ENCODE results near the gene STX1A.
"Not testable (repeated sequence)": the region's sequence is repeated elsewhere in the genome, so short reads cannot be mapped to it uniquely, and the experiment has no call there.

STX1A gene

DNA sequence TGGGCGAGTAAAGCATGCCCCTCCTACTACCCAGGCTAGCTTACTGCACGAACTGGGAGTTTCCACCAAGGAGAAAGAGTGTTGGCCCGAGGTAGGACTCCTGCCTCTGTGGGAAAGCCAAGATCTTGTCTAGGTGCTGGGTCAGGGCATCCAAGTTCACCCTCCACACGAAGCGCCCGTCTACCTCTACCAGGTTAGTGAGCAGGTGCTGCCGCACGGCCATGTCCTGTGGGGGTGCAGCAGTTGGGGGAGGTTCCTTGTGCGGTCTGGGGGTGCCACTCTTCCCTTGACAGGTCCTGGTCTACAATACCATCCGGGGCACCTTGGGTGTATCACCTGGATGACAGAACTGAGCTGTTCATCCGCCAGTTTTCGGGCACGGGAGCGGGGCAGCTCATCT is 17.4 kb upstream of the STX1A start:
- no peak for DNase-seq

DNA sequence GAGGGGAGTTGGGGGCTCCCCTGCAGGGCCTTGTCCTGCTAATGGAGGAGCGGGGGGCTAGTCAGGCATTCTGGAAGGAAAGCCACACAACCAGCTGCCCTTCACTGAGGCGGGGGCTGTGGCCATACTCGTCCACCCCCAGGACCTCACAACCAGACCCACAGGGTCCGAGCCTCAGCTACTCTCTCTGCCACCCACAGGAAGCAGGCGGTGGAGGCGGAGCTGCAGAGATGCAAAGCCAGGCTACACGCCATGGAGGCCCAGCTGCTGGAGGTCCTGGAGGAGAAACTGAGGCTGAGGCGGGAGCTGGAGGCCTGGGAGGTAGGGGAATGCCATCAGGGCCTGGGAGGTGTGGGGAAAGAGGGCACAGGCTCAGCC is 16.0 kb upstream of the STX1A start:
- no peak for DNase-seq

DNA sequence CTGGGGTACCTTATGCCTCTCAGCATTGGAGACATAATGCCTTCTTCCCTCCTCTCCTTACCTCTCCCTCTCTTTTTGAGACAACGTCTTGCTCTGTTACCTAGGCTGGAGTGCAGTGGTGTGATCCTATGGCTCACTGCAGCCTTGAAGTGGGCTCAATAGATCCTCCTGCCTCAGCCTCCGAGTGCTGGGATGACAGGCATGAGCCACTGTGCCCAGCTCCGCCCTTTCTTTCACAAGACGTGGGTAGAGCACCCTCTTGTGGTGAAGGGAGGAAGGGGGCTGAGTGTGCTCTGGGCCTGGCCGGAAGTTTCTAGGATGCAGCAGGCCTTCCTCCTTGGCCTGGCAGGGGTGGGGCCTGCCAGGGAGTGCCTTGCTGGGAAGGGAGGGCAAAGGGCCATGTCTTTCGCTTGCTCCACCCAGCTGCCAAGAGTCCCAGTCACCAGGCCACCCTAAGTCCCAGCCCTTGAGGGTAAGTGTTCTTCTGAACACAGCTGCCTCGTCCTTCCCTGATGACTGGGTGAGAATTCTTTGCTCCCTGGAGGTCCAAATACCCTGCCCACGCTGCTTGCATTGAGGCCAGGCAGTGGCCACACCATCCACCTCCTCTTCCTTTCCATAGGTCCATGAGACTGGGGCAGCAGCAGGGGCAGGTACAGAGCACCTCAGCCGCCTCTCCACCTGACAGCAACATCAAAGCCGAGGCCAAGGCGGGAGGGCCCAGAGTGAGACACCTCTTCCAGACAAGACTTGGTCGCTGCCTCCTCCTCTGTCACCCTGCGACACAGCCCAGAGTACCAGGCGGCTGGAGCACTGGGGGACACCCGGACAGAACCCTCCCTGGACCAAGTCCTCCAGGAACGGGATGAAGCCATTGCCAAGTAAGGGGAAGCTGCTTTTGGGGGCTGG is 15.4 kb upstream of the STX1A start:
- peak in 19 of 51 donors; percentile 7 to 41 (median 18) for DNase-seq

GRCh38 chr7:73732397-73732796 is 12.9 kb upstream of the STX1A start:
- no peak for DNase-seq

DNA sequence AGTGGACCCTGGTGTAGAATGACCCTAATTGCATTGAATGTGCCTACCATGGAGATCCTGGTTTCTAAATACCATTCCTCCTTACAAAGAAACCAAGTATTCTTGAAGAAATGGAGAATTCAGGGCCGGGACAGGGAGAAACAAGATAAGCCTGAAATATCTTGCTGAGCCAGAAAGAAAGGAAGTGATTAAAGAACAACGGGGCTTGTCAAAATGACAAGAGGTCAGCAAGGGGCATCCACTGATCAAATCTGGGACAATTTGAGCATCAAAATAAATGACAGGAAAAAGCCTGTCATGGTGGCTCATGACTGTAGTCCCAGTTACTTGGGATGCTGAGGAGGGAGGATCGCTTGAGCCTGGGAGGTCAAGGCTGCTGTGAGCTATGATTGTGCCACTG is 11.0 kb upstream of the STX1A start:
- no peak for DNase-seq

DNA sequence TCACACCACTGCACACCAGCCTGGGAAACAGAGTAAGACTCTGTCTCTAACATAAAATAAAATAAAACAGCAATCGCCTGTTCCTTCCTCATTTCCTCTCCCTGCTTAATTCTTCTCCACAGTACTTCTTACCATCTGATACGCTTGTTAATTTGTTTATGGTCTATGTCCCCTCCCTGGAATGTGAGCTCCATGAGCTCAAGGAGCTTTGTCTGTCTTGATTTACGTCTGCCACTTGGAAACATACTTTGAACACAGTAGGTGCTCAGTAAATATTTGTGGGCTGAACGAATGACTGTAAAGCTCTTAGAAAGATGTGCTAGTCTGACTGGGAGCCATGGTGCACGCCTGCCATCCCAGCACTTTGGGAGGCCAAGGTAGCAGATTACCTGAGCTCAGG is 9.1 kb upstream of the STX1A start:
- DNase-seq = no peak

- DNase-seq = no peak
Observed at GRCh38 chr7:73727952-73728351, 8.5 kb upstream of the STX1A start.

DNA sequence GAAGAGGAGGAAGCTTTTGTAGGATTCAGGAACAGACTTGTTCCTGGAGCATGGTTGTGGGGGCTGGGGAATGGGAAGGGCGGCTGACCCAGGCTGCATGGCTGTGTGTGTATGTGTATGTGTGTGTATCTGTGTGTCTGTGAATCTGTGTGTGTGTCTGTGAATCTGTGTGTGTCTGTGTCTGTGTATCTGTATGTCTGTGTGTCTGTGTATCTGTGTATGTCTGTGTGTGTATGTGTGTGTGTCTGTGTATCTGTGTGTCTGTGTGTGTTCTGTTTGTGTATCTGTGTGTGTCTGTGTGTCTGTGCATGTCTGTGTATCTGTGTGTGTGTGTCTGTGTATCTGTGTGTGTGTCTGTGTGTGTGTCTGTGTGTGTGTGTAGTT is 6.6 kb upstream of the STX1A start:
- no peak for DNase-seq

DNA sequence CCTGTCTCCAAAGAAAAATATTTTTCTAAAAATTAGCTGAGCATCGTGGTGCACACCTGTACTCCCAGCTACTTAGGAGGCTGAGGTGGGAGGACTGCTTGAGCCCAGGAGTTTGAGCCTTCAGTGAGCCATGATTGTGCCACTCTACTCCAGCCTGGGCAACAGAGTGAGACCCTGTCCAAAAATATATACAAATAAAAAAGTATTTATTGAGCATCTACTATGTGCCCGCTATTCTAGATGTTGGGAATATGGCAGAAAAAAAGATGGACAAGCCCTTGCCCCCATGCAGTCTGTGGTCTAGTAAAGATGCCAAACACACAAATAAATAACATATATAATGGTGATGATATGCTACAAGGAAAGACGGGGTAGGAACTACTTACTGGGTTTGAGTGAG is 4.3 kb upstream of the STX1A start:
- no peak for DNase-seq

GRCh38 chr7:73722785-73723184 is 3.3 kb upstream of the STX1A start:
- no peak for DNase-seq

DNA sequence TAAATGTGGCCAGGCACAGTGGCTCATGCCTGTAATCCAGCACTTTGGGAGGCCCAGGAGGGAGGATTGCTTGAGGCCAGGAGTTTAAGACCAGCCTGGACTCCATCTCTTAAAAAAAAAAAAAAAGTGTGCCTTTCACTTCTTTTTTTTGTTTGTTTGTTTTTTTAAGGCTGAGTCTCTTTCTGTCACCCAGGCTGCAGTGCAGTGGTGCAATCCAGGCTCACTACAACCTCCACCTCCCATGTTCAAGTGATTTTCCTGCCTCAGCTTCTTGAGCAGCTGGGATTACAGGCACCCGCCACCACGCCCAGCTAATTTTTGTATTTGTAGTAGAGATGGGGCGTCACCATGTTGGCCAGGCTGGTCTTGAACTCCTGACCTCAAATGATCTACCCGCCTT is 2.7 kb upstream of the STX1A start:
- DNase-seq = not testable (repeated sequence)

GRCh38 chr7:73721377-73721817 is 1.9 kb upstream of the STX1A start:
- peak in 45 of 51 donors; percentile 6 to 84 (median 58) for DNase-seq

- not testable (repeated sequence) for DNase-seq
Observed at GRCh38 chr7:73720443-73720842, 974 bp upstream of the STX1A start.

DNA sequence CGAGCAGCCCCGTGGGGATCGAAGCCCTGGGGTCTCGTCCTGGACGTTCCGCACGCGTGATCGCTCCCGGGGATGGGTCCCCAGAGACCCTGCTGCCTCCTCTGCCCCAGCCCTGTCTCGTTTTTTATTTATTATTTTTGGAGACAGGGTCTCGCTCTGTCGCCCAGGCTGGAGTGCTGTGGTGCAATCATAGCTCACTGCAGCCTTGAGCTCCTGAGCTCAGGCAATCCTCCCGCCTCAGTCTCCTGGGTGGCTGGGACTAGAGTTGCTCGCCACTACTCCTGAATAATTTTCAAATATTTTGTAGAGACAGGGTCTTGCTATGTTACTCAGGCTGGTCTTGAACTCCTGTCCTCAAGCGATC is 319 bp upstream of the STX1A start:
- DNase-seq = no peak

GRCh38 chr7:73718438-73718881 is 1.0 kb downstream of the STX1A start:
- no peak for DNase-seq

DNA sequence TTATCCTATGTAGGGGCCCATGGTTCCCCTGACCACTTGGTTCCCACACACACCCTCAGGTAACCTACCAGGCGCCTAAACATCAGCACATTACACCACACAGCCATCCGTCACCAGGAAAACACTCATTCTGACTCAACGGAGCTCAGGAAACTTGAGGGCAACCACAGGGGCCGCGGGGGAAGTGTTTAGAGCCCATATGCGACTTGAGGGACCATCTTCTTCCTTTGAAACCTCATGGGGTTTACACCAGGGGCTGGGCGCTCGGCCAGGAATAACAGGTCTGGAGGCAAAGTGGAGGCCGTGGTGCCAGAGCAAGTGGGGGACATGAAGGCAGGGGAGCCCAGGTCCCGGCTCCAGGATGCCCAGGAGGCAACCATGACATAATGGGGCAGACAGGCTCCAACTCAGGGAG is 1.5 kb downstream of the STX1A start:
- peak in 1 of 51 donors; percentile 54 for DNase-seq

DNA sequence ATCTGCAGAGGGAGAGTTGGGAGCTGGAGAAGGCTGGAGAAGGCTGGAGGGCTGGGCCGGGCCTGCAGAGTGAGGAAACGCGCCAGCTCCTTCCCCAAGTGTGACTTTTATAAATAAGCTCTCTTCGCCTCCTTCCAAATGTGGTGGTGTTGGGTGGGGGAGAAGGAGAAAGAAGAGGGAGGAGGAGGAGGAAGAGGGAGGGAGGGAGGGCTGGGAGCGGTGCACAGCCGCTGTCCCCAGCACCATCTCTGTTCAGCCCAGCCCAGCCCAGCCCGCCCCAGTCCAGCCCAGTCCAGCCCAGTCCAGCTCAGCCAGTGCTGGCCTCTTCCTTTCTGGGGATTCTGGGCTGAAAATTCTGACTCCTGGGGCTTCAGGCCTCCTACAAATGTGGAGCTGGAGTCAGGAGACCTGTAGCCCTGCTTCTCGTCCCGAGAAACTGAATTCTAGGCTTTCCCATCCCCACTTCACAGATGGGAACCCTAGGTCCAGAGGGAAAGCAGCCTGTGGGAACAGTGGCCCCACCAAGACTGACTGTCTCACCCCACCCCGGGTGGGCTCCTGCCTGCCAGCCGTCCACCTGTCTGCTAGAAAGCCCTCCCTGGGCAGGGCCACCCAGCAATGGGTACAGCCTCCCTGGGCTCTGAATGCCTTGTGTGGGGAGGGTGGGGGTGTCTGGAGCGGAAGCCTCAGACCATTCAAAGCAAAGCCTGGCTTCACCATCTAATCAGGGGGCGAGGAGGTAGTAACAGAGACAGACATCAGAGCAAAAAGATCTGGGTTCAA is 2.3 kb downstream of the STX1A start:
- DNase-seq = no peak

DNA sequence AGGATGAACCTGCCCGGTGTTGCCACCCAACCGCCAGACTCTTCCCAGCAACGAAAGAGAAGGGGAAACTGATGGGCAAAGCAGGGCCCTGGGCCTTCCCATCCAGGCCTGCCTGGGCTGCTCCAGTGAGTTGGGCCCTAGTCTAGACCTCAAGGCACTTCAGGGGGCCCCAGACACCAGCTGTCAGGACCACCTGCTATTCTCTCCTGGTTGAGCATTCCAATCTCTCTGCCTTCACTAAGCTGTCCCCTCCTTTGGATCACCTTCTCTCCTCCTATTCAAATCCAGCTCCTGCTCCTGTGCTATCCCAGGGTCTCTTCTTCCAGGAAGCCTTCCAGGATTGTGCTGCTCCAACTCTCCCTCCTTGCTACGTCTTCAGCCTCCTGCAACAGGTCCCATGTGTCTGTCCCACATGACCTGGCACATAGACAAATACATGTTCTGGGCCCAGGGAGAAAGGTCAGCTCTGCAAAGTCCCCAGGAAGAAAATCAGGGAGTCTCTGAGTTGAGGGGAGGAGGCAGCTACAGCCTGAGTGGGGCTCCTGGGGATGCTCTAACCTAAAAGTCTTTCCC is 3.1 kb downstream of the STX1A start:
- no peak for DNase-seq

- peak in 1 of 51 donors; percentile 41 for DNase-seq
Observed at GRCh38 chr7:73715648-73716317, 3.7 kb downstream of the STX1A start.

DNA sequence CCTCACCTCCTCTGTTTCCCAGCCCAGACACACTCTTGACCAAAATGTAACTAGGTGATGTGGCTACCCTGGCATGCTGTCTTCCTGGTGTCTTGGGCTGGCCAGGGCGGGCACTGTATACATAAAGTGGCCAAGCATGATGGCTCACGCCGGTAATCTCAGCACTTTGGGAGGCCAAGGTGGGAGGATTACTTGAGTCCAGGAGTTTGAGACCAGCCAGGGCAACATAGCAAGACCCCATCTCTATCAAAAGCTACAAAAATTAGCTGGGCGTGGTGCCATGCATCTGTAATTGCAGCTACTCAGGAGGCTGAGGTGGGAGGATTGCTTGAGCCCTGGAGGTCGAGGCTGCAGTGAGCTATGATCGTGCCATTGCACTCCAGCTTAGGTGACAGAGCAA is 6.2 kb downstream of the STX1A start:
- DNase-seq = not testable (repeated sequence)

GRCh38 chr7:73712773-73713172 is 6.7 kb downstream of the STX1A start:
- DNase-seq = no peak
